Measurements from ENCODE around the gene ENOX1. TPM values are rescaled to one million over a fixed set of nuclear protein-coding genes. Genes with fewer than 3 reads are reported as not detected.

The ENOX1 gene
- total RNA-seq, 2 donors from 2014 or later = 0.33 TPM; not detected in 1

GRCh38 chr13:43357564-43357963 is 429.2 kb downstream of the ENOX1 start:
- peaks cover 14% of the 10 kb centered on the region for H3K27me3 Mint-ChIP-seq (ENCODE audit: insufficient read depth)
- H3K9ac ChIP-seq (ENCODE audit: extremely low read depth, low read length, poor library complexity, severe bottlenecking) = no peak overlapping the region
- H3K4me1 ChIP-seq (ENCODE audit: control insufficient read depth, insufficient read depth, low read length) = peaks cover 3% of the 10 kb centered on the region
- no peak overlapping the region for H3K27ac ChIP-seq (ENCODE audit: low read depth, low read length)
- no peak overlapping the region for H3K27ac Mint-ChIP-seq
- H3K9me3 ChIP-seq (ENCODE audit: control insufficient read depth, low read length) = no peaks in the 10 kb centered on the region
- no peak for DNase-seq
- no peak overlapping the region for H3K4me3 Mint-ChIP-seq
- H3K4me1 Mint-ChIP-seq = peaks cover 25% of the 10 kb centered on the region
- no peaks in the 10 kb centered on the region for H3K36me3 ChIP-seq (ENCODE audit: control insufficient read depth, insufficient read depth, low read length)
- no peaks in the 10 kb centered on the region for H3K9me3 Mint-ChIP-seq
- no peak overlapping the region for H3K4me3 ChIP-seq (ENCODE audit: low read length)
- no peak for TF ChIP-seq CTCF (conservative IDR thresholded peaks at IDR 0.05)
- peaks cover 20% of the 10 kb centered on the region for H3K27me3 ChIP-seq (ENCODE audit: control insufficient read depth, insufficient read depth, low read length, poor library complexity, severe bottlenecking)
- H3K36me3 Mint-ChIP-seq (ENCODE audit: low read depth) = no peaks in the 10 kb centered on the region
- WGBS, 2 experiments (ENCODE audit: insufficient coverage in 1 of 2, insufficient read length in 1 of 2) = 90 to 100% methylated on average over 1 to 4 of the region's 4 CpGs

- no peak for TF ChIP-seq CTCF (conservative IDR thresholded peaks at IDR 0.05)
- Mint-ChIP-seq H3K36me3 (ENCODE audit: low read depth) (no peaks in the 10 kb centered on the region), H3K4me1 (peaks cover 25% of the 10 kb centered on the region), H3K27me3 (ENCODE audit: insufficient read depth) (peaks cover 14% of the 10 kb centered on the region), H3K4me3 (no peak overlapping the region), H3K9me3 (no peaks in the 10 kb centered on the region), H3K27ac (no peak overlapping the region)
- no peak for DNase-seq
- Histone ChIP-seq H3K36me3 (ENCODE audit: control insufficient read depth, insufficient read depth, low read length) (no peaks in the 10 kb centered on the region), H3K27ac (ENCODE audit: low read depth, low read length) (no peak overlapping the region), H3K4me1 (ENCODE audit: control insufficient read depth, insufficient read depth, low read length) (peaks cover 3% of the 10 kb centered on the region), H3K9me3 (ENCODE audit: control insufficient read depth, low read length) (no peaks in the 10 kb centered on the region), H3K4me3 (ENCODE audit: low read length) (no peak overlapping the region), H3K9ac (ENCODE audit: extremely low read depth, low read length, poor library complexity, severe bottlenecking) (no peak overlapping the region), H3K27me3 (ENCODE audit: control insufficient read depth, insufficient read depth, low read length, poor library complexity, severe bottlenecking) (peaks cover 20% of the 10 kb centered on the region)
- WGBS, 2 experiments (ENCODE audit: insufficient coverage in 1 of 2, insufficient read length in 1 of 2) = 90 to 93% methylated on average over 3 to 5 of the region's 5 CpGs
Measured at GRCh38 chr13:43356567-43356966, 430.2 kb downstream of the ENOX1 start.

- H3K27ac ChIP-seq (ENCODE audit: low read depth, low read length) = no peak overlapping the region
- H3K27me3 ChIP-seq (ENCODE audit: control insufficient read depth, insufficient read depth, low read length, poor library complexity, severe bottlenecking) = peaks cover 20% of the 10 kb centered on the region
- peaks cover 3% of the 10 kb centered on the region for H3K4me1 ChIP-seq (ENCODE audit: control insufficient read depth, insufficient read depth, low read length)
- Mint-ChIP-seq H3K36me3 (ENCODE audit: low read depth) (no peaks in the 10 kb centered on the region), H3K4me3 (no peak overlapping the region), H3K9me3 (no peaks in the 10 kb centered on the region), H3K27ac (no peak overlapping the region), H3K27me3 (ENCODE audit: insufficient read depth) (peaks cover 14% of the 10 kb centered on the region), H3K4me1 (peaks cover 24% of the 10 kb centered on the region)
- H3K9me3 ChIP-seq (ENCODE audit: control insufficient read depth, low read length) = no peaks in the 10 kb centered on the region
- DNase-seq = no peak
- H3K36me3 ChIP-seq (ENCODE audit: control insufficient read depth, insufficient read depth, low read length) = no peaks in the 10 kb centered on the region
- H3K4me3 ChIP-seq (ENCODE audit: low read length) = no peak overlapping the region
- WGBS, 2 experiments (ENCODE audit: insufficient coverage in 1 of 2, insufficient read length in 1 of 2) = 93 to 96% methylated on average over 11 to 17 of the region's 17 CpGs
- no peak for TF ChIP-seq CTCF (conservative IDR thresholded peaks at IDR 0.05)
- H3K9ac ChIP-seq (ENCODE audit: extremely low read depth, low read length, poor library complexity, severe bottlenecking) = no peak overlapping the region
Measured at GRCh38 chr13:43355774-43356173, 431.0 kb downstream of the ENOX1 start.

All from endodermal cell (in vitro differentiated cells).